HS-5 (cell line): ENCODE results near the gene DNAJC5.
A peak's percentile ranks its signal among the peaks of the same experiment; 100 is the strongest.
"Not testable (repeated sequence)": the region's sequence is repeated elsewhere in the genome, so short reads cannot be mapped to it uniquely, and the experiment has no call there.

Experiments
- DNase-seq: peaks from one replicate; pipeline ENCODE4 v3.0.0-alpha.2; 2012; ENCODE audit warnings: low read depth

Gene DNAJC5

GRCh38 chr20:63861365-63861934, 33.5 kb upstream of the DNAJC5 start, which contains the start of gene ABHD16B:
ABHD16B (plus strand) TSS chr20:63861498; CDS start chr20:63861541, 43 bp downstream.
- DNase-seq, result no peak

- no peak for DNase-seq
Measured at GRCh38 chr20:63861981-63862901, 32.7 kb upstream of the DNAJC5 start.

GRCh38 chr20:63863021-63863797, 31.7 kb upstream of the DNAJC5 start:
- no peak for DNase-seq

- peak; percentile 70 for DNase-seq
Measured at GRCh38 chr20:63863798-63864544, 31.0 kb upstream of the DNAJC5 start.

DNA sequence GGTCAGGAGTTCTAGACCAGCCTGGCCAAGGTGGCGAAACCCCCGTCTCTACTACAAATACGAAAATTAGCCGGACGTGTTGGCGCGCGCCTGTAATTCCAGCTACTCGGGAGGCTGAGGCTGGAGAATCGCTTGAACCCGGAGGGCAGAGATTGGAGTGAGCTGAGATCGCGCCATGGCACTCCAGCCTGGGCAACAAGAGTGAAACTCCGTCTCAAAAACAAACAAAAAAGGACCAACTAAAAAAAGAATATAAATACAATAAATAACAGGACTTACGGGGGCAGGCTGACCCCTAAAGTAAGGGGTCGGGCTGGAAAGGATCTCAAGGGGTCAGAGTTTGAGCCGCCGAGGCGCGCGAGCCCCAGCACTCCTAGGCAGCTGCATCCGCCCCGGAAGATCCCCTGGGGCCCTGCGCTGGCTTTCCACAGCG, 30.4 kb upstream of the DNAJC5 start:
- no peak for DNase-seq

DNA sequence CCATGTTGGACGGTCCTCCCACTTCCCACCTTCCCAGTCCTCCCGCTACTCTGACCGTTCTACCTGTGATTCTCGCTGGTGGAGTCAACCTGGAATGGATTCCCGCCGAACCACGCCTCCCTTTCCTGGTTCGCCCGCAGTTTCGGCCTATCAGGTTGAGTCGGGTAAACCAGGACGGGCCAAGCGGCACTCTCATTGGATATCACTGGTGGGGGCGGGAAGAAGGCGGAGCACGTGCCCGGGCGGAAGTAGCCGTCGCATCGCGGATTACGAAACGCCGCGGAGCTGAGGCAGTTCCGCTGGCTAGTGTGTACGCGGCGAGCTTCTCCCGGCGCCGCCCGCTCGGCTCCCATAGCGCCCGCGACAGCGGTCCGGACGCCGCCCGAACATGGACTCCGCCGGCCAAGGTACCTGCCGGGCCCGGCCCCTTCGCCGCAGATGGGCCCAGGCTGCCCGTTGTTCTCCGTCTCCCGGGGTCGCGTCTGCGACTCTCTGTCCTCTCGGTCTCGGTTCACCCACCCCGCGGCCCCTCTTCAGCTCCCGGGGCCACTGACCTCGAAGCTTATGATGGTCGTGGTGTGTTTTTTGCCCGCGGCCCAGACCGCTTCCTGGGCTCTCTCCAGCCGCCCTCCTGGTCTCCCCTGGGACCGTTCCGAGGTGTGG, 29.8 kb upstream of the DNAJC5 start, which contains the start of gene TPD52L2:
TSS of gene TPD52L2 (plus strand) at position 293 of the 663 bp plus-strand sequence. CDS start at position 389, 96 bp downstream.
- DNase-seq, result peak; percentile 98

DNA sequence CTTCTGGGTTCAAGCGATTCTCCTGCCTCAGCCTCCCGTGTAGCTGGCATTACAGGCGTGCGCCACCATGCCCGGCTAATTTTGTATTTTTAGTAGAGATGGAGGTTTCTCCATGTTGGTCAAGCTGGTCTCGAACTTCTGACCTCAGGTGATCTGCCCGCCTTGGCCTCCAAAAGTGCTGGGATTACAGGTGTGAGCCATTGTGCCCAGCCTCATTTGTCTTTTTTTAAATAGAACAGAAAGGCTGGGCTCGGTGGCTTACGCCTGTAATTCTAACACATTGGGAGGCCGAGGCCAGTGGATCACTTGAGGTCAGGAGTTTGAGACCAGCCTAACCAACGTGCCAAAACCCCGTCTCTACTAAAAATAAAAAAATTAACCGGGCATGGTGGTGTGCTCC, 27.9 kb upstream of the DNAJC5 start:
- not testable (repeated sequence) for DNase-seq

- DNase-seq, result no peak
Measured at GRCh38 chr20:63868264-63868663, 26.7 kb upstream of the DNAJC5 start.

DNA sequence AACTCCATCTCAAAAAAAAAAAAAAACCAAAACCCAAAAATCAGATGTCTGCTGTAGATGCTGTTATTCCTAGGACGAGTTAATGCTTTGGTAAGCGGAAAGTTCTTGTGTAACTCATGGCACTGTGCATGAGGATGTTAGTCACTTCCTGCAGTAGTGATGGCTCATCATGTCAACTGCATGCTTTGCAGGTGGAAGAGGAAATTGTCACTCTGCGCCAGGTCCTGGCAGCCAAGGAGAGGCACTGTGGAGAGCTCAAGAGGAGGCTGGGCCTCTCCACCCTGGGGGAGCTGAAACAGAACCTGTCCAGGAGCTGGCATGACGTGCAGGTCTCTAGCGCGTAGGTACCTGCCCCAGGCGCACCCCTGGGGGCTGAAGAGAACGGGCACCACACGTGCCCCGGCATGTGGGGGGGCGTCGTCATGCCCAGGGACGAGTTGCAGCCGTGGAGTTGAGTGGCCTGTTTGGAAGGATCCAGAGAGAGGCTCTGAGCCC, 21.4 kb upstream of the DNAJC5 start:
- peak; percentile 84 for DNase-seq

DNA sequence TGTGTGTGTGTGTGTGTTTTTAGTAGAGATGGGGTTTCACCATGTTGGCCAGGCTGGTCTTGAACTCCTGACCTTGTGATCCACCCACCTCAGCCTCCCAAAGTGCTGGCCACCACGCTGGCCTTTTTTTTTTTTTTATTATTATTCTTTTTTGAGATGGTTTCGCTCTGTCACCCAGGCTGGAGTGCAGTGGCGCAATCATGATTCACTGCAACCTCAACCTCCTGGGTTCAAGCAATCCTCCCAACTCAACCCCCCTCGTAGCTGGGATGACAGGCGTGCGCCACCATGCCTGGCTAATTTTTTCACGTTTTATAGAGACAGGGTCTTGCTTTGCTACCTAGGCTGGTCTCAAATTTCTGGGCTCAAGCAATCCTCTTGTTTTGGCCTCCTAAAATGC, 20.7 kb upstream of the DNAJC5 start:
- DNase-seq, result not testable (repeated sequence)

- DNase-seq, result no peak
Measured at GRCh38 chr20:63876489-63877036, 18.4 kb upstream of the DNAJC5 start.

GRCh38 chr20:63877755-63878470, 17.0 kb upstream of the DNAJC5 start:
- no peak for DNase-seq

GRCh38 chr20:63878899-63879663, 15.8 kb upstream of the DNAJC5 start:
- DNase-seq, result no peak

DNA sequence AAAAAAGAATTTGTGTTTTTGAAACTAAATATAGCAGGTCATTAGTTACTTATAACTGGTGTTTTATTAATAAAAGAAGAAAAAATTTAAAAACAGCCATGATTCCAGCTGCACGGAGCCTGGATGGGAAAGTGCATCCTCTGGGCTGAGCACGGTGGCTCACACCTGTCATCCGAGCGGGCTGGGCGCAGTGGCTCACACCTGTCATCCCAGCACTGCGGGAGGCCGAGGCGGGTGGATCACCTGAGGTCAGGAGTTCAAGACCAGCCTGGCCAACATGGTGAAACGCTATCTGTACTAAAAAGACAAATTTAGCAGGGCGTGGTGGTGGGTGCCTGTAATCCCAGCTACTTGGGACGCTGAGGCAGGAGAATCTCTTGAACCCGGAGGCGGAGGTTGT, 14.0 kb upstream of the DNAJC5 start:
- DNase-seq, result not testable (repeated sequence)

DNA sequence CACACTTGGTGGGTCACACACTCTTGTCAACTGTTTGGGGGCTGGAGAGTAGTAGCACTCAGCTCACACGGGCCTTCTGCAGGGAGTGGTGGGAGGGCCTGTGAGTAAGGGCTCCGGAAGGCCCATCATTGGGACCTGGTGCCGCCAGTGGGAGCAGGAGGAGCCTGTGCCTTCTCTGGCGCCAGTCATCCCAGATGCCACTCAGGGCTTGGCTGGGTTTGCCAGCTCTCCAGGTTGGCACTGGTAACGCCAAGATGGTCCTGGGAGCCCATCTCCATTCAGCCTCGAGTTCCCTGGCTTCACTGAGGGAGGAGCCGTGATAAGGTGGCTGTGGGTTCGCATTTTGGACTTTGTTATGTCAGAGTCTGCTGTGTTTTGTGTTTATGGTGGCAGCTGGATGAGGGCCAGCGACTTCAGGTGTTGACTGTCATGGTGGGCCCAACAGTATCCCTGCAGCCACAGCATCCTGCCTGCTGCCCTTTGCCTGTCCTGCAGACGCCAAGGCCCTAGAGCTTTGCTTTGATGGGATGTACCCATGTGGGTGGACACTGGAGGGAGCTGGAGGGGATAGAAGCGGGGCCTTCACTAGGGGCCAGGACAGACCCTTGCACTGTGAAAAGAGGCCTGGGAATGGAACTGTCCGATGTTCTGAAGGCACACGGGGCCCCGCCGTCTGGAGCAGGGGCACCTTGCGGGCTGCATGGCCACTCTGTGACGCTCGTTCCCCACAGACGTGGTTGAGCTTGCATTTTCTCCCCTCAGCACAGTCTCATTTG, 13.3 kb upstream of the DNAJC5 start:
- no peak for DNase-seq

GRCh38 chr20:63882257-63883200, 12.4 kb upstream of the DNAJC5 start:
- DNase-seq, result no peak

DNA sequence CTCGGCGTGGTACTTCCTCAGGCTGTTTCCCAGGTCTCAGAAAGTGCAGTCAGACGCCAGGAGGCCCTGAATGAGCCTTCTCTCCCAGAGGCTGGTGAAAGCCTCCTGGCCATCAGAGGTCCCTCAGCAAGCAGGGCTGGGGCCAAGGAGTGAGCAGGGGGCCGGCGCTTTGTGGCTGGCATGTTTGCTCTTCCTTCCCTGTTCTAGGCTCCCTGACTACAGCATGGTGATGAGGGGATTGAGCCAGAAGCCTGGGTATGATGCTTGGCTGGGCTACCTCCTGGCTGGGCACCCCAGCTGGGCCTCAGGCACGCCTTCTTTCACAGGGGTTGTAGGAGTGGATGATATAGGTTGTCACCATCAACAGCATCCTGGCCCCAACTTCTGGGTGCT, 11.7 kb upstream of the DNAJC5 start:
- DNase-seq, result no peak
